Naive thymus-derived CD4-positive, alpha-beta T cell (primary cell): ENCODE data around the gene C6orf132. TPM values are rescaled to one million over a fixed set of nuclear protein-coding genes. Genes with fewer than 3 reads are reported as not detected.
A peak's percentile ranks its signal among the peaks of the same experiment; 100 is the strongest.

Experiments used
- ATAC-seq: fragments of 150-1000 bp; cut with Tn5 transposase; 2 replicates; pipeline ENCODE4 v1.10.0; 2021; ENCODE audit warnings: mild to moderate bottlenecking, moderate library complexity
- CTCF ChIA-PET: fragments of 350-600 bp; sonication (Branson Sonifier 250); formaldehyde crosslinking; loops from one replicate; lab custom pipeline; 2021; ENCODE audit warnings: antibody characterized with exemption; lab: Charles Lee
- POLR2A ChIA-PET: fragments of 350-600 bp; sonication (Branson Sonifier 250); formaldehyde crosslinking; loops from one replicate; lab custom pipeline; 2021; ENCODE audit warnings: antibody characterized with exemption, inconsistent platforms; lab: Charles Lee
- DNase-seq, 9 donors: peaks; one replicate each; pipeline versions ENCODE4 v3.0.0 to v3.0.0-alpha.2; 2020 to 2022; ENCODE audit warnings: mixed read lengths in 1 of 9
- H3K27ac ChIP-seq: one replicate; pipeline ENCODE4 v1.7.0; 2013; ENCODE audit warnings: mild to moderate bottlenecking, low read depth, low read length, moderate library complexity
- H3K27me3 ChIP-seq, 2 donors: one replicate each; pipeline ENCODE4 v1.7.0; 2013; ENCODE audit warnings: low read length in 2 of 2, mild to moderate bottlenecking in 2 of 2, moderate library complexity in 2 of 2; ENCODE audit not compliant: control insufficient read depth in 2 of 2, insufficient read depth in 2 of 2
- H3K36me3 ChIP-seq, 3 experiments: 1 replicate in 2 of 3; 2 replicates in 1 of 3; pipeline ENCODE4 v1.7.0; 2013; ENCODE audit warnings: low read length in 3 of 3, mild to moderate bottlenecking in 3 of 3, moderate library complexity in 1 of 3; ENCODE audit not compliant: insufficient read depth in 3 of 3, control insufficient read depth in 2 of 3
- H3K4me1 ChIP-seq, 2 donors: one replicate each; pipeline ENCODE4 v1.7.0; 2013; ENCODE audit warnings: low read length in 2 of 2, mild to moderate bottlenecking in 2 of 2, moderate library complexity in 1 of 2; ENCODE audit not compliant: control insufficient read depth in 2 of 2, insufficient read depth in 2 of 2
- H3K4me3 ChIP-seq: 2 replicates; pipeline ENCODE4 v1.7.0; 2013; ENCODE audit warnings: mild to moderate bottlenecking, low read length
- H3K9me3 ChIP-seq, 3 experiments: 1 replicate in 2 of 3; 2 replicates in 1 of 3; pipeline ENCODE4 v1.7.0; 2013; ENCODE audit warnings: low read length in 3 of 3; ENCODE audit not compliant: control insufficient read depth in 2 of 3
- H3K27ac Mint-ChIP-seq, 9 donors: one replicate each; pipeline ENCODE4 v1.8.0; 2020 to 2022; ENCODE audit warnings: mixed read lengths in 9 of 9, mild to moderate bottlenecking in 8 of 9, moderate library complexity in 5 of 9, inconsistent platforms in 2 of 9
- H3K27me3 Mint-ChIP-seq, 5 donors: one replicate each; pipeline ENCODE4 v1.8.0; 2021 to 2022; ENCODE audit warnings: mixed read lengths in 5 of 5, mild to moderate bottlenecking in 1 of 5
- H3K36me3 Mint-ChIP-seq, 5 donors: one replicate each; pipeline ENCODE4 v1.8.0; 2020 to 2022; ENCODE audit warnings: mixed read lengths in 5 of 5, mild to moderate bottlenecking in 3 of 5, inconsistent platforms in 1 of 5
- H3K4me1 Mint-ChIP-seq, 7 donors: one replicate each; pipeline ENCODE4 v1.8.0; 2020 to 2022; ENCODE audit warnings: mixed read lengths in 7 of 7, mild to moderate bottlenecking in 3 of 7, inconsistent platforms in 1 of 7
- H3K4me3 Mint-ChIP-seq, 10 donors: one replicate each; pipeline ENCODE4 v1.8.0; 2020 to 2022; ENCODE audit warnings: mild to moderate bottlenecking in 10 of 10, mixed read lengths in 10 of 10, moderate library complexity in 6 of 10, inconsistent platforms in 2 of 10
- H3K9me3 Mint-ChIP-seq, 11 donors: one replicate each; pipeline ENCODE4 v1.8.0; 2020 to 2022; ENCODE audit warnings: mixed read lengths in 11 of 11, mild to moderate bottlenecking in 4 of 11, inconsistent platforms in 1 of 11, moderate library complexity in 1 of 11
- intact Hi-C, 2 donors: fragments of 100-400 bp; cut with micrococcal nuclease; formaldehyde crosslinking; loops; one replicate each; pipeline ENCODE4 v1.15.1; 2023
- polyA plus RNA-seq, 2 donors: library from polyadenylated mRNA; unstranded; fragments of 300-500 nt; fragmentation: Illumina TruSeq; gene quantifications; one replicate each; pipeline ENCODE4 v1.2.3, GENCODE V29; 2021
- total RNA-seq, 6 experiments: library from RNA in 5 of 6; stranded (reverse) in 5 of 6; gene quantifications; 1 replicate in 5 of 6; 2 replicates in 1 of 6; pipeline ENCODE4 v1.2.3 and lab custom pipeline; 2021 to 2026

Gene C6orf132
- total and polyA plus RNA-seq, 7 experiments from 2014 or later: 0.07 TPM; not detected in 6

- Histone ChIP-seq H3K9me3 (no peaks in the 10 kb centered on the region), H3K4me3 (peak overlapping the region; percentile 68), H3K36me3 (no peaks in the 10 kb centered on the region), H3K27me3 (no peaks in the 10 kb centered on the region), H3K27ac (peak overlapping the region; percentile 41), H3K4me1 (peaks cover 0 to 4% of the 10 kb centered on the region in 2 donors)
- H3K27ac Mint-ChIP-seq: no peak overlapping the region
- intact Hi-C loops: loop anchor here (1.0 to 10.0 kb wide), 10 partner anchors 29 to 440 kb away; partner anchors contain the start of genes PRICKLE4 (in 2 of the 2) and TOMM6 (in 1 of the 2)
- no peaks in the 10 kb centered on the region for H3K36me3 Mint-ChIP-seq
- POLR2A ChIA-PET: interaction anchor here (0.7 to 1.9 kb wide), 6 partner anchors 32 to 317 kb away, joined by 3 to 6 read pairs (median 3); partner anchors contain the start of gene TOMM6
- DNase-seq (no peak), ATAC-seq (no peak)
- peaks cover 0 to under 1% (median 0%) of the 10 kb centered on the region in 5 donors for H3K27me3 Mint-ChIP-seq
- H3K4me1 Mint-ChIP-seq: peaks cover 0 to 26% (median 9%) of the 10 kb centered on the region in 7 donors
- H3K9me3 Mint-ChIP-seq: peaks cover 0 to 2% (median 0%) of the 10 kb centered on the region in 11 donors
- H3K4me3 Mint-ChIP-seq: peak overlapping the region in 9 of 10 donors; percentile 25 to 74 (median 62)
- CTCF ChIA-PET: interaction anchor here (0.6 to 2.5 kb wide), 14 partner anchors 12 to 443 kb away, joined by 3 to 8 read pairs (median 4); partner anchors contain the start of gene USP49
Observed at GRCh38 chr6:42104804-42105125, 37.7 kb downstream of the C6orf132 start.

GRCh38 chr6:42104095-42104803 is 38.2 kb downstream of the C6orf132 start:
- H3K9me3 Mint-ChIP-seq: peaks cover 0 to 2% (median 0%) of the 10 kb centered on the region in 11 donors
- H3K4me3 ChIP-seq: peak overlapping the region; percentile 68
- H3K4me1 Mint-ChIP-seq: peaks cover 0 to 28% (median 9%) of the 10 kb centered on the region in 7 donors
- intact Hi-C loops: loop anchor here (1.0 to 10.0 kb wide), 10 partner anchors 29 to 441 kb away; partner anchors contain the start of genes PRICKLE4 (in 2 of the 2) and TOMM6 (in 1 of the 2)
- POLR2A ChIA-PET: interaction anchor here (0.7 to 1.9 kb wide), 6 partner anchors 32 to 317 kb away, joined by 3 to 6 read pairs (median 3); partner anchors contain the start of gene TOMM6
- ATAC-seq: peak; percentile 90
- no peaks in the 10 kb centered on the region for H3K27me3 ChIP-seq
- H3K4me1 ChIP-seq: peaks cover 0 to 4% of the 10 kb centered on the region in 2 donors
- no peaks in the 10 kb centered on the region for H3K27me3 Mint-ChIP-seq
- no peaks in the 10 kb centered on the region for H3K36me3 Mint-ChIP-seq
- no peaks in the 10 kb centered on the region for H3K36me3 ChIP-seq
- CTCF ChIA-PET: interaction anchor here (0.5 to 2.5 kb wide), 17 partner anchors 12 to 585 kb away, joined by 3 to 8 read pairs (median 3); partner anchors contain the start of gene USP49
- H3K4me3 Mint-ChIP-seq: peak overlapping the region; percentile 66 to 89 (median 70)
- H3K27ac ChIP-seq: peak overlapping the region; percentile 41
- peak; percentile 39 to 79 (median 73) for DNase-seq
- H3K27ac Mint-ChIP-seq: peak overlapping the region in 5 of 9 donors; percentile 20 to 78 (median 58)
- no peaks in the 10 kb centered on the region for H3K9me3 ChIP-seq

GRCh38 chr6:42103753-42104094 is 38.7 kb downstream of the C6orf132 start:
- peak overlapping the region in 6 of 9 donors; percentile 5 to 78 (median 45) for H3K27ac Mint-ChIP-seq

GRCh38 chr6:42103216-42103615 is 39.2 kb downstream of the C6orf132 start:
- intact Hi-C loops: loop anchor here in 1 of 2 donors (10.0 kb wide), 1 partner anchor 442 kb away; no protein-coding TSS in a partner anchor
- ATAC-seq: no peak
- Histone ChIP-seq H3K9me3 (no peaks in the 10 kb centered on the region), H3K4me1 (peaks cover 0 to 4% of the 10 kb centered on the region in 2 donors), H3K27ac (no peak overlapping the region), H3K36me3 (no peaks in the 10 kb centered on the region), H3K4me3 (no peak overlapping the region), H3K27me3 (no peaks in the 10 kb centered on the region)
- Mint-ChIP-seq H3K4me3 (peak overlapping the region; percentile 66 to 89 (median 70)), H3K27me3 (no peaks in the 10 kb centered on the region), H3K4me1 (peaks cover 2 to 35% (median 9%) of the 10 kb centered on the region in 7 donors), H3K27ac (peak overlapping the region in 2 of 9 donors; percentile 32 to 78), H3K36me3 (no peaks in the 10 kb centered on the region), H3K9me3 (peaks cover 0 to 2% (median 0%) of the 10 kb centered on the region in 11 donors)
- ChIA-PET POLR2A (interaction anchor here (0.9 to 1.9 kb wide), 2 partner anchors 59 to 316 kb away, joined by 4 to 6 read pairs; partner anchors contain the start of gene TOMM6), CTCF (interaction anchor here (0.6 to 2.5 kb wide), 5 partner anchors 10 to 1247 kb away, joined by 3 to 8 read pairs (median 3); no protein-coding TSS in a partner anchor)
- no peak for DNase-seq

More at GRCh38 chr6:42103753-42104094, 38.7 kb downstream of the C6orf132 start:
- Histone ChIP-seq H3K36me3 (no peaks in the 10 kb centered on the region), H3K9me3 (no peaks in the 10 kb centered on the region), H3K27ac (no peak overlapping the region), H3K27me3 (no peaks in the 10 kb centered on the region), H3K4me3 (peak overlapping the region; percentile 68), H3K4me1 (peaks cover 0 to 4% of the 10 kb centered on the region in 2 donors)
- intact Hi-C loops: loop anchor here (1.0 to 10.0 kb wide), 10 partner anchors 28 to 441 kb away; partner anchors contain the start of genes PRICKLE4 (in 2 of the 2) and TOMM6 (in 1 of the 2)
- ChIA-PET CTCF (interaction anchor here (0.7 to 2.5 kb wide), 9 partner anchors 10 to 586 kb away, joined by 3 to 8 read pairs (median 4); no protein-coding TSS in a partner anchor), POLR2A (interaction anchor here (0.9 to 1.9 kb wide), 2 partner anchors 59 to 316 kb away, joined by 4 to 6 read pairs; partner anchors contain the start of gene TOMM6)
- Mint-ChIP-seq H3K4me1 (peaks cover 0 to 32% (median 9%) of the 10 kb centered on the region in 7 donors), H3K36me3 (no peaks in the 10 kb centered on the region), H3K9me3 (peaks cover 0 to 2% (median 0%) of the 10 kb centered on the region in 11 donors), H3K4me3 (peak overlapping the region; percentile 66 to 89 (median 70)), H3K27me3 (no peaks in the 10 kb centered on the region)
- ATAC-seq: no peak
- no peak for DNase-seq

- DNase-seq: no peak
- ATAC-seq: no peak
- Mint-ChIP-seq H3K4me3 (peak overlapping the region in 1 of 10 donors; percentile 7), H3K27me3 (no peaks in the 10 kb centered on the region), H3K27ac (peak overlapping the region in 2 of 9 donors; percentile 17 to 51), H3K36me3 (no peaks in the 10 kb centered on the region), H3K9me3 (peaks cover 0 to 2% (median 0%) of the 10 kb centered on the region in 11 donors), H3K4me1 (peaks cover 2 to 35% (median 9%) of the 10 kb centered on the region in 7 donors)
- Histone ChIP-seq H3K27ac (no peak overlapping the region), H3K27me3 (no peaks in the 10 kb centered on the region), H3K36me3 (no peaks in the 10 kb centered on the region), H3K4me1 (peaks cover 0 to 4% of the 10 kb centered on the region in 2 donors), H3K4me3 (no peak overlapping the region), H3K9me3 (no peaks in the 10 kb centered on the region)
- intact Hi-C loops: loop anchor here in 1 of 2 donors (10.0 kb wide), 1 partner anchor 444 kb away; no protein-coding TSS in a partner anchor
- ChIA-PET POLR2A (no interaction called here), CTCF (interaction anchor here (0.6 to 0.7 kb wide), 2 partner anchors 224 to 367 kb away, joined by 3 read pairs; no protein-coding TSS in a partner anchor)
Observed at GRCh38 chr6:42101186-42101657, 41.2 kb downstream of the C6orf132 start.
